ENCODE data around the gene TRIM4.
A peak's percentile ranks its signal among the peaks of the same experiment; 100 is the strongest.
"Not testable (repeated sequence)": the region's sequence is repeated elsewhere in the genome, so short reads cannot be mapped to it uniquely, and the experiment has no call there.

The TRIM4 gene

GRCh38 chr7:99918959-99919813, at the start of gene TRIM4:
Gene TRIM4 (minus strand): TSS chr7:99919530. CDS start chr7:99919401, 129 bp downstream.
- DNase-seq = peak; percentile 91

- DNase-seq = no peak
Measured at GRCh38 chr7:99958564-99959227, 39.4 kb upstream of the TRIM4 start.

GRCh38 chr7:99955247-99955646, 35.9 kb upstream of the TRIM4 start:
- no peak for DNase-seq

GRCh38 chr7:99954643-99955042, 35.3 kb upstream of the TRIM4 start:
- not testable (repeated sequence) for DNase-seq

- peak in 1 of 2 donors; percentile 13 for DNase-seq
Measured at GRCh38 chr7:99953649-99954048, 34.3 kb upstream of the TRIM4 start.

- not testable (repeated sequence) for DNase-seq
Measured at GRCh38 chr7:99952649-99953048, 33.3 kb upstream of the TRIM4 start.

GRCh38 chr7:99950819-99951218, 31.5 kb upstream of the TRIM4 start:
- DNase-seq = not testable (repeated sequence)

GRCh38 chr7:99949645-99950228, 30.4 kb upstream of the TRIM4 start:
- DNase-seq = peak in 1 of 2 donors; percentile 15

GRCh38 chr7:99947608-99948007, 28.3 kb upstream of the TRIM4 start:
- no peak for DNase-seq

GRCh38 chr7:99944497-99945070, 25.3 kb upstream of the TRIM4 start:
- DNase-seq = no peak

- DNase-seq = no peak
Measured at GRCh38 chr7:99943641-99944496, 24.5 kb upstream of the TRIM4 start.

GRCh38 chr7:99938296-99938695, 19.0 kb upstream of the TRIM4 start:
- DNase-seq = no peak

- not testable (repeated sequence) for DNase-seq
Measured at GRCh38 chr7:99935009-99935408, 15.7 kb upstream of the TRIM4 start.

- no peak for DNase-seq
Measured at GRCh38 chr7:99930376-99930775, 11.0 kb upstream of the TRIM4 start.

- DNase-seq = no peak
Measured at GRCh38 chr7:99929730-99930053, 10.4 kb upstream of the TRIM4 start.

GRCh38 chr7:99928994-99929729, 9.8 kb upstream of the TRIM4 start, which contains the start of gene GJC3:
Gene GJC3 (minus strand): TSS chr7:99929620. CDS start chr7:99929620, 0 bp downstream.
- peak; percentile 28 to 44 for DNase-seq

- DNase-seq = no peak
Measured at GRCh38 chr7:99928188-99928587, 8.9 kb upstream of the TRIM4 start.

GRCh38 chr7:99927536-99927935, 8.2 kb upstream of the TRIM4 start:
- no peak for DNase-seq

- no peak for DNase-seq
Measured at GRCh38 chr7:99926321-99926720, 7.0 kb upstream of the TRIM4 start.

- no peak for DNase-seq
Measured at GRCh38 chr7:99923200-99923599, 3.9 kb upstream of the TRIM4 start.

- no peak for DNase-seq
Measured at GRCh38 chr7:99920149-99920548, 819 bp upstream of the TRIM4 start.

GRCh38 chr7:99919814-99920112, 433 bp upstream of the TRIM4 start:
- no peak for DNase-seq
